ENCODE measurements around the gene KBTBD8.

KBTBD8 gene

GRCh38 chr3:66998113-66998903, at the start of gene KBTBD8:
KBTBD8 (plus strand) TSS chr3:66998307; CDS start chr3:66998356, 49 bp downstream.
- peaks cover 0 to 12% (median 3%) of the 10 kb centered on the region in 4 donors for H3K4me1 ChIP-seq
- TF ChIP-seq, protein P1, sequence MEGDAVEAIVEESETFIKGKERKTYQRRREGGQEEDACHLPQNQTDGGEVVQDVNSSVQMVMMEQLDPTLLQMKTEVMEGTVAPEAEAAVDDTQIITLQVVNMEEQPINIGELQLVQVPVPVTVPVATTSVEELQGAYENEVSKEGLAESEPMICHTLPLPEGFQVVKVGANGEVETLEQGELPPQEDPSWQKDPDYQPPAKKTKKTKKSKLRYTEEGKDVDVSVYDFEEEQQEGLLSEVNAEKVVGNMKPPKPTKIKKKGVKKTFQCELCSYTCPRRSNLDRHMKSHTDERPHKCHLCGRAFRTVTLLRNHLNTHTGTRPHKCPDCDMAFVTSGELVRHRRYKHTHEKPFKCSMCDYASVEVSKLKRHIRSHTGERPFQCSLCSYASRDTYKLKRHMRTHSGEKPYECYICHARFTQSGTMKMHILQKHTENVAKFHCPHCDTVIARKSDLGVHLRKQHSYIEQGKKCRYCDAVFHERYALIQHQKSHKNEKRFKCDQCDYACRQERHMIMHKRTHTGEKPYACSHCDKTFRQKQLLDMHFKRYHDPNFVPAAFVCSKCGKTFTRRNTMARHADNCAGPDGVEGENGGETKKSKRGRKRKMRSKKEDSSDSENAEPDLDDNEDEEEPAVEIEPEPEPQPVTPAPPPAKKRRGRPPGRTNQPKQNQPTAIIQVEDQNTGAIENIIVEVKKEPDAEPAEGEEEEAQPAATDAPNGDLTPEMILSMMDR (IDR thresholded peaks at IDR 0.05): no peak
- no peaks in the 10 kb centered on the region for H3K27me3 ChIP-seq
- peak within 1 kb of the TSS; percentile 72 to 81 for H3K4me3 ChIP-seq
- H3K36me3 ChIP-seq: no peaks in the 10 kb centered on the region
- no peaks in the 10 kb centered on the region for H3K9me3 ChIP-seq
- H3K27ac ChIP-seq: peak within 1 kb of the TSS; percentile 43 to 68
- DNase-seq: peak; percentile 98 to 99
- intact Hi-C loops (cut with DNase I; ENCODE audit: low total_unique reads): no loop called here

DNA sequence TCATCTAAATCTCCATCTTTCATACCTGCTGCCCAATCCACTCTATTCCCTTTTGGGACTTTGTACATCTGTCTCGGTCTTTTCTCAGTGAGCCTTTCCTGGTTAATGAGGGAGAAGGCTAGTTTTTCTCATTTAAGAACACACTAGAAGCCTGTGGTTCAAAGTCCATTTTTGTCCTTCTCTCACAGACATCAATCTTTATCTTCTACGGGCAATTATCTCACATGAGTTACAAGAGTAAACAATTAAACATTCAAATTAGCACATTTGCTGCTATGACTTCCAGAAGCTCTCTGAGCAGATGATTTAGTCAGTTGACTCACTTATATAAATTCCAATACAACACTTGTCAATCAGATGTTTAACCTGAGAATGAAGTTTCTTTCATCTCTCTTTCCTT, 49.3 kb upstream of the KBTBD8 start:
- intact Hi-C loops (cut with DNase I; ENCODE audit: low total_unique reads): no loop called here
- DNase-seq: no peak
- H3K4me3 ChIP-seq: no peak overlapping the region
- H3K27ac ChIP-seq: no peak overlapping the region
- H3K4me1 ChIP-seq: no peaks in the 10 kb centered on the region
- no peaks in the 10 kb centered on the region for H3K9me3 ChIP-seq
- H3K36me3 ChIP-seq: no peaks in the 10 kb centered on the region
- no peaks in the 10 kb centered on the region for H3K27me3 ChIP-seq
- TF ChIP-seq, protein P1 (IDR thresholded peaks at IDR 0.05): no peak

GRCh38 chr3:66949898-66950297, 48.2 kb upstream of the KBTBD8 start:
- DNase-seq: no peak
- Histone ChIP-seq H3K36me3 (no peaks in the 10 kb centered on the region), H3K4me1 (no peaks in the 10 kb centered on the region), H3K9me3 (no peaks in the 10 kb centered on the region), H3K4me3 (no peak overlapping the region), H3K27me3 (no peaks in the 10 kb centered on the region), H3K27ac (no peak overlapping the region)
- TF ChIP-seq, protein P1 (IDR thresholded peaks at IDR 0.05): no peak
- intact Hi-C loops (cut with DNase I; ENCODE audit: low total_unique reads): no loop called here

GRCh38 chr3:66952357-66952756, 45.8 kb upstream of the KBTBD8 start:
- H3K27ac ChIP-seq: no peak overlapping the region
- no peaks in the 10 kb centered on the region for H3K9me3 ChIP-seq
- no peak overlapping the region for H3K4me3 ChIP-seq
- no peak for DNase-seq
- no peaks in the 10 kb centered on the region for H3K36me3 ChIP-seq
- TF ChIP-seq, protein P1 (IDR thresholded peaks at IDR 0.05): no peak
- no peaks in the 10 kb centered on the region for H3K27me3 ChIP-seq
- H3K4me1 ChIP-seq: no peaks in the 10 kb centered on the region
- intact Hi-C loops (cut with DNase I; ENCODE audit: low total_unique reads): no loop called here

GRCh38 chr3:66953934-66954445, 44.1 kb upstream of the KBTBD8 start:
- H3K27me3 ChIP-seq: no peaks in the 10 kb centered on the region
- TF ChIP-seq, protein P1 (IDR thresholded peaks at IDR 0.05): no peak
- H3K9me3 ChIP-seq: no peaks in the 10 kb centered on the region
- H3K36me3 ChIP-seq: no peaks in the 10 kb centered on the region
- H3K4me3 ChIP-seq: no peak overlapping the region
- no peak overlapping the region for H3K27ac ChIP-seq
- intact Hi-C loops (cut with DNase I; ENCODE audit: low total_unique reads): no loop called here
- DNase-seq: no peak
- no peaks in the 10 kb centered on the region for H3K4me1 ChIP-seq

All from tibial artery (tissue), 4 donors.